Measurements from ENCODE around the gene RRAS2. TPM values are rescaled to one million over a fixed set of nuclear protein-coding genes. Genes with fewer than 3 reads are reported as not detected.

RRAS2 gene
- polyA plus RNA-seq, 1 of the 3 experiments (the other 2 are of a cell fraction) = 53.3 TPM

DNA sequence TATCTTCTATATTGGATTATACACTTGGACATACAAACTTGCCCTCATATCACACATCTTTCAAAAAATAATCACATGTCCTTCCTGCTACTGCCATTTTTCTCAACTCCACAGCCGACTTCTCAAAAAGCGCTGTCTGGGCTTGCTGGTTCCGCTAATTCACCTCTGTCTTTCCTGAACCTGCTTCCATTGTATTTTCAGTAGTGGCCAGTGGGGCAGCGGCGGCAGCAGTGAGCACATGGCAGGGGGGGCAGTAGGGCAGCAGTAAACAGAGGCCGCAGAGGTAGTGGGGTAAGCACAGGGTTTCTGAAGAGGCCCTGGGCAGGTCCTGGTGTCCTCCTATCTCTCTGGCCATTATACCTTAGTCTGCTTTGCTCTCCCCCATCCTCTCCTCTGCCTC is 126.3 kb downstream of the RRAS2 start:
- Histone ChIP-seq H3K4me2 (no peak overlapping the region), H3K9me2 (no peaks in the 10 kb centered on the region), H3K27me3 (ENCODE audit: insufficient read depth) (peaks cover 9% of the 10 kb centered on the region; the same call in 1 of the 2 replicates), H3K4me1 (ENCODE audit: control insufficient read depth in 1 of 2, insufficient read depth in 2 of 2, low read depth in 1 of 2, low read length in 1 of 2) (no peaks in the 10 kb centered on the region; a peak in 1 of 4 replicates), H3K9me3 (no peaks in the 10 kb centered on the region), H3F3A (replicated peaks; ENCODE audit: insufficient read depth) (no peaks in the 10 kb centered on the region), H2AFZ (ENCODE audit: low read depth) (no peak overlapping the region), H3K4me3 (ENCODE audit: low read depth in 2 of 2, low read length in 1 of 2) (no peak overlapping the region), H3K9ac (no peak overlapping the region), H3K79me2 (ENCODE audit: insufficient read depth) (no peaks in the 10 kb centered on the region), H3K36me3 (replicated peaks in 1 of 2; ENCODE audit: control insufficient read depth in 1 of 2, insufficient read depth in 2 of 2, low read length in 1 of 2) (no peaks in the 10 kb centered on the region), H4K20me1 (ENCODE audit: insufficient read depth) (no peaks in the 10 kb centered on the region), H3K27ac (ENCODE audit: low read depth in 2 of 2, low read length in 1 of 2) (no peak overlapping the region)
- WGBS (ENCODE audit: low lambda C conversion rate) = 66% methylated on average over 6 of the region's 6 CpGs
- DNase-seq = peak; percentile 33
- TF ChIP-seq, protein P1, sequence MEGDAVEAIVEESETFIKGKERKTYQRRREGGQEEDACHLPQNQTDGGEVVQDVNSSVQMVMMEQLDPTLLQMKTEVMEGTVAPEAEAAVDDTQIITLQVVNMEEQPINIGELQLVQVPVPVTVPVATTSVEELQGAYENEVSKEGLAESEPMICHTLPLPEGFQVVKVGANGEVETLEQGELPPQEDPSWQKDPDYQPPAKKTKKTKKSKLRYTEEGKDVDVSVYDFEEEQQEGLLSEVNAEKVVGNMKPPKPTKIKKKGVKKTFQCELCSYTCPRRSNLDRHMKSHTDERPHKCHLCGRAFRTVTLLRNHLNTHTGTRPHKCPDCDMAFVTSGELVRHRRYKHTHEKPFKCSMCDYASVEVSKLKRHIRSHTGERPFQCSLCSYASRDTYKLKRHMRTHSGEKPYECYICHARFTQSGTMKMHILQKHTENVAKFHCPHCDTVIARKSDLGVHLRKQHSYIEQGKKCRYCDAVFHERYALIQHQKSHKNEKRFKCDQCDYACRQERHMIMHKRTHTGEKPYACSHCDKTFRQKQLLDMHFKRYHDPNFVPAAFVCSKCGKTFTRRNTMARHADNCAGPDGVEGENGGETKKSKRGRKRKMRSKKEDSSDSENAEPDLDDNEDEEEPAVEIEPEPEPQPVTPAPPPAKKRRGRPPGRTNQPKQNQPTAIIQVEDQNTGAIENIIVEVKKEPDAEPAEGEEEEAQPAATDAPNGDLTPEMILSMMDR (IDR thresholded peaks at IDR 0.05) = peak; percentile 36; the same call in 1 of the 2 replicates
- TF ChIP-seq FOSL2 (IDR thresholded peaks at IDR 0.05; ENCODE audit: borderline replicate concordance, low read depth) = no peak
- POLR2A ChIA-PET = no interaction called here
- CTCF ChIA-PET = interaction anchor here (1.0 to 2.0 kb wide), 6 partner anchors 8 to 274 kb away, joined by 3 to 4 read pairs (median 3); no protein-coding TSS in a partner anchor

DNA sequence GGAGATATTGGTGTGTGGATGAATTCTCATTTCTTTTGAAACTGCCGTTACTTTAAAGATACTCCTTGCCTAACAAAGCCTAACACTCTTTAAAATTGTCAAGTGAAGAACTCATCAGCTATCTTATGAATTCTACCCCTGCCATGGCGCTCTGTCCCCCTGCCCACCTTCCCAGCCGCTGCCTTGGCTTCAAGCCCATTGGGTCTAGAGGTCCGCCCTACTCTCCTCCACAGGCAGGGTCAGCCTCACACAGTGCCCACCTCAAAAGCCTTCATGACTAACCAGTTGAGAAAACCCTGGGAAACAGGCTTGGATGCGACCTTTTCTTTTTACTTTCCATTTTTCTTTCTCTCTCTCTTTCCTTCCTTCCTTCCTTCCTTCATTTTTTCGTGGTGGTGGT is 128.6 kb downstream of the RRAS2 start:
- Histone ChIP-seq H3K9me3 (no peaks in the 10 kb centered on the region), H3K36me3 (replicated peaks in 1 of 2; ENCODE audit: control insufficient read depth in 1 of 2, insufficient read depth in 2 of 2, low read length in 1 of 2) (no peaks in the 10 kb centered on the region), H3K4me2 (no peak overlapping the region), H3K4me3 (ENCODE audit: low read depth in 2 of 2, low read length in 1 of 2) (no peak overlapping the region), H2AFZ (ENCODE audit: low read depth) (no peak overlapping the region), H3K9me2 (no peaks in the 10 kb centered on the region), H3K4me1 (ENCODE audit: control insufficient read depth in 1 of 2, insufficient read depth in 2 of 2, low read depth in 1 of 2, low read length in 1 of 2) (no peaks in the 10 kb centered on the region; a peak in 1 of 4 replicates), H3K27me3 (ENCODE audit: insufficient read depth) (no peaks in the 10 kb centered on the region; the same call in 1 of the 2 replicates), H4K20me1 (ENCODE audit: insufficient read depth) (no peaks in the 10 kb centered on the region), H3F3A (replicated peaks; ENCODE audit: insufficient read depth) (no peaks in the 10 kb centered on the region), H3K27ac (ENCODE audit: low read depth in 2 of 2, low read length in 1 of 2) (no peak overlapping the region), H3K79me2 (ENCODE audit: insufficient read depth) (no peaks in the 10 kb centered on the region), H3K9ac (no peak overlapping the region)
- WGBS (ENCODE audit: low lambda C conversion rate) = 36% methylated on average over 6 of the region's 6 CpGs
- ChIA-PET CTCF (interaction anchor here (1.1 to 1.3 kb wide), 2 partner anchors 19 to 152 kb away, joined by 3 to 4 read pairs; no protein-coding TSS in a partner anchor), POLR2A (no interaction called here)
- DNase-seq = no peak
- no peak for TF ChIP-seq JUND (IDR thresholded peaks at IDR 0.05)
- no peak for TF ChIP-seq RAD21 (IDR thresholded peaks at IDR 0.05; ENCODE audit: low read length)
- TF ChIP-seq, protein P2, sequence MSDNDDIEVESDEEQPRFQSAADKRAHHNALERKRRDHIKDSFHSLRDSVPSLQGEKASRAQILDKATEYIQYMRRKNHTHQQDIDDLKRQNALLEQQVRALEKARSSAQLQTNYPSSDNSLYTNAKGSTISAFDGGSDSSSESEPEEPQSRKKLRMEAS (IDR thresholded peaks at IDR 0.05; ENCODE audit: low read depth) = no peak
- TF ChIP-seq, protein P3, sequence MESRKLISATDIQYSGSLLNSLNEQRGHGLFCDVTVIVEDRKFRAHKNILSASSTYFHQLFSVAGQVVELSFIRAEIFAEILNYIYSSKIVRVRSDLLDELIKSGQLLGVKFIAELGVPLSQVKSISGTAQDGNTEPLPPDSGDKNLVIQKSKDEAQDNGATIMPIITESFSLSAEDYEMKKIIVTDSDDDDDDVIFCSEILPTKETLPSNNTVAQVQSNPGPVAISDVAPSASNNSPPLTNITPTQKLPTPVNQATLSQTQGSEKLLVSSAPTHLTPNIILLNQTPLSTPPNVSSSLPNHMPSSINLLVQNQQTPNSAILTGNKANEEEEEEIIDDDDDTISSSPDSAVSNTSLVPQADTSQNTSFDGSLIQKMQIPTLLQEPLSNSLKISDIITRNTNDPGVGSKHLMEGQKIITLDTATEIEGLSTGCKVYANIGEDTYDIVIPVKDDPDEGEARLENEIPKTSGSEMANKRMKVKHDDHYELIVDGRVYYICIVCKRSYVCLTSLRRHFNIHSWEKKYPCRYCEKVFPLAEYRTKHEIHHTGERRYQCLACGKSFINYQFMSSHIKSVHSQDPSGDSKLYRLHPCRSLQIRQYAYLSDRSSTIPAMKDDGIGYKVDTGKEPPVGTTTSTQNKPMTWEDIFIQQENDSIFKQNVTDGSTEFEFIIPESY (IDR thresholded peaks at IDR 0.05; ENCODE audit: borderline replicate concordance, low read depth) = no peak
- no peak for TF ChIP-seq MEF2A (IDR thresholded peaks at IDR 0.05; ENCODE audit: borderline replicate concordance, low read depth)
- TF ChIP-seq EZH2phosphoT487 (IDR thresholded peaks at IDR 0.05; ENCODE audit: borderline replicate concordance, low read depth) = no peak
- no peak for TF ChIP-seq NFIC (IDR thresholded peaks at IDR 0.05; ENCODE audit: borderline replicate concordance)
- TF ChIP-seq MXI1 (IDR thresholded peaks at IDR 0.05; ENCODE audit: low read depth, low read length) = no peak
- TF ChIP-seq, protein P1 (IDR thresholded peaks at IDR 0.05) = no peak
- no peak for TF ChIP-seq TAF1 (IDR thresholded peaks at IDR 0.05; ENCODE audit: borderline replicate concordance, low read depth, low read length)
- TF ChIP-seq EP300 (IDR thresholded peaks at IDR 0.05; ENCODE audit: borderline replicate concordance in 1 of 2, low read depth in 1 of 2, low read length in 1 of 2) = no peak
- no peak for TF ChIP-seq FOXJ3 (CRISPR knock-in tag; IDR thresholded peaks at IDR 0.05)
- TF ChIP-seq, protein P4, sequence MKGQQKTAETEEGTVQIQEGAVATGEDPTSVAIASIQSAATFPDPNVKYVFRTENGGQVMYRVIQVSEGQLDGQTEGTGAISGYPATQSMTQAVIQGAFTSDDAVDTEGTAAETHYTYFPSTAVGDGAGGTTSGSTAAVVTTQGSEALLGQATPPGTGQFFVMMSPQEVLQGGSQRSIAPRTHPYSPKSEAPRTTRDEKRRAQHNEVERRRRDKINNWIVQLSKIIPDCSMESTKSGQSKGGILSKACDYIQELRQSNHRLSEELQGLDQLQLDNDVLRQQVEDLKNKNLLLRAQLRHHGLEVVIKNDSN (IDR thresholded peaks at IDR 0.05; ENCODE audit: borderline replicate concordance, low read depth) = no peak

Measured in SK-N-SH (cell line).